CMK (cell line): Measurements from ENCODE around the gene NCOR1.
"Not testable (repeated sequence)": the region's sequence is repeated elsewhere in the genome, so short reads cannot be mapped to it uniquely, and the experiment has no call there.

Experiments used
- DNase-seq: peaks from one replicate; pipeline ENCODE4 v3.0.0-alpha.2; 2010; ENCODE audit warnings: low read depth

Gene NCOR1

DNA sequence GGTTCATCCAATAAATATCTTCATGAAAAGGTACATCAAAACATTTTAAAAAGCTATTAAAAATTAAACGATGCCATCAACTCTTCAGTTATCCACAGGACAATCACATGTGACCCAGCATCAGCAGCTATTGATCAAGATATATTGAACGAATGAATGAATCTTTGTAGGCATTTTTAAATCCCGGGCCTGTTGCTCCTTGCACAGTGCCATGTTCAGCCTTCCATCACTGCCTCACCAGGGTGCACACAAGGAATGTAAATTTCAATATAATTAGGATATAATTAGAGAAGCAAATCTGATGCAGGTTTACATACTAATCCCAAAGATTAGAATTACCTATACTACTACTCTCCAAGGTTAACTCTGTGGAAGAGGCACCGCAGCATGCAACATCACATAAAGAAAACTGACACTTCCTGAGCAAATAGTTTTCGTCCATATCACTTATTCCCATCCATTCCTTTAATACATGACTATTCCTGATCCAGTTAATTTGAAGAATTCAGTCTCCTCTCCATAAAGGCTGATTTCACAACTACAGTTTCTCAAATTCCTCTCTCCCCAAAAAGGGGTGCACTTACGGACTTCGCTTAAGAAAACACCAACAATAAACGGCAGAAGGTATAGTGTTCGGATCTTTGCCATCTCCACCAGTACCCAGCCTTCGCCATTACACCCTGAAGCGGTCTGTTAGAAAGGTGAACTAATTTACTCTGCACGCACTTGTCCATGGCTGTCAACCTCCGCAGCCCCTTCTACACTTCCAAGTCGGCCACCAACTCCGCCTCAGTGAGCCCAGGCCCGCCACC, 938 bp downstream of the NCOR1 start:
- no peak for DNase-seq

DNA sequence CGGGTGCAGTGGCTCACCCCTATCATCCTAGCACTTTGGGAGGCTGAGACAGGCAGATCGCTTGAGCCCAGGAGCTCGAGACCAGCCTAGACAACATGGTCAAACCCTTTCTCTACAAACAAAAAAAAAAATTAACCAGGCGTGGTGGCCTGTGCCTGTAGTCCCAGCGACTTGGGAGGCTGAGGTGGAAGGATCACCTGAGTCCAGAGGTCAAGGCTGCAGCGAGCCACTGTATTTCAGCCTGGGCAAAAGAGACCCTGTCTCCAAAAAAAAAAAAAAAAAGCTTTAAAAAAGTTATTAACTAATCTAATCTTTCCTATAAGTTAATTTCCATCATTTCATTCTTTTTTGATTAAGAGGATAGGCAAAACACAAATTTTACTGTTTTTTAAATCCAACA, 2.5 kb downstream of the NCOR1 start:
- no peak for DNase-seq

- no peak for DNase-seq
Measured at GRCh38 chr17:16211590-16211989, 3.7 kb downstream of the NCOR1 start.

DNA sequence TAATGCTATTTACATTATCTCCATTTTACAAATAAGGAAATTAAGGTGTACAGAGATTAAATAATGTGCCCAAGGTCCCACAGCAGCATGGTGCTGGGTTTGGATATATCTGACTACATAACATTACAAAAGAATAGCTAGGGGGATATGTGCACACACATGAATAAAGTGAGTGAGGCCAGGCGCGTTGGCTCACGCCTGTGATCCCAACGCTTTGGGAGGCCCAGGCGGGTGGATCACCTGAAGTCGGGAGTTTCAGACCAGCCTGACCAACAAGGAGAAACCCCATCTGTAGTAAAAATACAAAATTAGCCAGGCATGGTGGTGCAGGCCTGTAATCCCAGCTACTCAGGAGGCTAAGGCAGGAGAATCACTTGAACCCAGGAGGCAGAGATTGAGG, 10.6 kb downstream of the NCOR1 start:
- not testable (repeated sequence) for DNase-seq

GRCh38 chr17:16202554-16203500, 12.5 kb downstream of the NCOR1 start:
- not testable (repeated sequence) for DNase-seq

DNA sequence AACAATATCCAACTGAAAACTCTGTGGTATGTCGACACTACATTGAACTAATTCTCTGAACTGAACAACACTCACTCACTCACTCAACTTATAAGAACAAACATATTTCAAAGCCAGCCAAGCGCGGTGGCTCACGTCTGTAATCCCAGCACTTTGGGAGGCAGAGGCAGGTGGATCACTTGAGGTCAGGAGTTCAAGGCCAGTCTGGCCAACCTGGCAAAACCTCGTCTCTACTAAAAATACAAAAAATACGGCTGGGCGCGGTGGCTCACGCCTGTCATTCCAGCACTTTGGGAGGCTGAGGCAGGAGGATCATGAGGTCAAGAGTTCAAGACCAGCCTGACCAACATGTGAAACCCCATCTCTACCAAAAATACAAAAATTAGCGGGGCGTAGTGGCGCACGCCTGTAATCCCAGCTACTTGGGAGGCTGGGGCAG, 13.6 kb downstream of the NCOR1 start:
- DNase-seq: not testable (repeated sequence)

DNA sequence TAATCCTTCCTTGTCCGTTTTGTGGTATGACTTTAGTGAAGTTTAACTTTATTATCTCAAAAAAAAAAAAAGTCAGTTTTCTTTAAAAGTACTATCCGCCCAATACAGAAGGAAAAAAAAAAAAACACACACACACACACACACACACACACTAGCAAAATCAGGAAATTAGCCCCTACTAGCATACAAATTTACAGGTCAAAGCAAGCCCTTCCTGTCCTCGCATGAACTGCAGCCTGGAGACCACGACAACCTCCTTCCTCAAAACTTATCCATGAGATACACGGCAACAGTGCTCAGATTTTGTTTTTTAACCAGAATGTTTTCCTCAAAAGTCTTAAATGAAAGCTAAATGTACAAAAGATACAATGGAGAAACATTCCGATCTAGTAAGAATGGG, 16.2 kb downstream of the NCOR1 start:
- peak; percentile 30 for DNase-seq

GRCh38 chr17:16197276-16197675, 18.1 kb downstream of the NCOR1 start:
- DNase-seq: no peak

DNA sequence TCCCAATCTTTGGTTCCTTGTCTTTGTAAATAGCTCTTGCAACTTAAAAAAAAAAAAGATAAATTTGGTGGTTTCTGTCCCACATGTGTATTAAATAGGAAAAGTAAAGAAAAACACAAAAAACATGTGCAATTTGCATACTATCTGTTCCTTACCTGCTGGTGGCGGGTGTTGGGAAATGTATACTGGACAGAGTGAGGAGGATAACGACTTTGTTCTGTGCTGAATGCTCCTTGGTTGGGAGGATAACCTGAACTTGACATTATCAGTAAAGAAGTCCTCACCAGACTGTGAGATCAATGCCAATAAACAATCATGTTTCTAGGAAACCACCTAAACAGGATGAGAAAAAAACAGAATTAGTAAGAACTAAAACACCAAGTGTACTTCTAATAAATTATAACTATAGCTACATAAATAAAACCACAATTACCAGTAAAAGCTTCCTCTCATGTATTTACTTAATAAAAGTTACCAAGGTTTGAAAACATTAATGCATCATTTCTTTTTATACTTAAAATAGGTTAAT, 21.0 kb downstream of the NCOR1 start:
- DNase-seq: not testable (repeated sequence)

DNA sequence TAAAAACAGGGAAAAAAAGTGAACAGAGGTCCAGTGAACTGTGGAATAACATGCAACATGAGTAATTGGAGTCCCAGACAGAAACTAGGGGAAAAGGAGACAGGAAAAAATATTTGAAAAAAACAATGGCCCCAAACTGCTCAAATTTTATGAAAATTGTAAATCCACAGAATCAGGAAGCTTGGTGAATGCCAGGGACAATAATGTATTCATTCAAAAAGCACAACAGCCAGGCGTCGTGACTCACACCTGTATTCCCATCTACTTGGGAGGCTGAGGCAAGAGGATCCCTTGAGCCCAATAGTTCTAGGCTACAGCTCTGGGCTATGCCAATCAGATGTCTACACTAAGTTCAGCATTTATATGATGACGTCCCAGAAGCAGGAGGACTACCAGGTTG, 23.7 kb downstream of the NCOR1 start:
- no peak for DNase-seq

GRCh38 chr17:16190703-16191360, 24.5 kb downstream of the NCOR1 start:
- DNase-seq: no peak

- DNase-seq: no peak
Measured at GRCh38 chr17:16189791-16190348, 25.5 kb downstream of the NCOR1 start.

DNA sequence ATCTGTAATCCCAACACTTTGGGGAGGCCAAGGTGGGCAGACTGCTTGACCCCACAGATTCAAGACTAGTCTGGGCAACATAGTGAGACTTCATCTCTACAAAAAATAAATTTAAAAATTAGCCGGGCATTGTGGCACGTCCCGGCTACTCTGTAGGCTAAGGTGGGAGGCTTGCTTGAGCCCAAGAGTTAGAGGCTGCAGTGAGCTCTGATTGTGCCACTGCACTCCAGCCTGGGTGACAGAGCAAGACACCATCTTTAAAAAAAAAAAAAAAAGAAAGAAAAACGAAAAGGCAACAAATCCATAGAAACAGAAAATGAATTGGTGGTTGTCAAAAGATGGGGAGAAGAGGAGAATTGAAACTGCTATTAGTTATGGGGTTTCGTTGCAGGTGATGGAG, 27.7 kb downstream of the NCOR1 start:
- DNase-seq: no peak

DNA sequence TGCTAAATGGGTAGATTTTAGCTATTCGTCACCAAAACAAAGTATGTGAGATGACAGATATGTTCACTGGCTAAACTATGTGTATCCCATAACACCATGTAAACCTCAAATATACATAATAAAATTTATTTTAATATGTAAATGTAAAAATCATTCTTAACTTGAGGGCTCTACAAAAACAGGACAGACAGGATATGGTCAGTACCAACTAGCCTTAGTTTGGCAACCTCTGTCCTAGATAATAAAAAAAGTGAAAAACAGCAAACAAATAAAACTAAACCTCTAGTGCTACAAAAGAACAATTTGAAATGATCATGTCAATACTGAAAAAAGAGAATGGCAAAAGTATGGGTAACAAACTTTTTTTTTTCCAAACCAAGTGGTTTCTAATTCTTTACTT, 33.8 kb downstream of the NCOR1 start:
- DNase-seq: no peak

DNA sequence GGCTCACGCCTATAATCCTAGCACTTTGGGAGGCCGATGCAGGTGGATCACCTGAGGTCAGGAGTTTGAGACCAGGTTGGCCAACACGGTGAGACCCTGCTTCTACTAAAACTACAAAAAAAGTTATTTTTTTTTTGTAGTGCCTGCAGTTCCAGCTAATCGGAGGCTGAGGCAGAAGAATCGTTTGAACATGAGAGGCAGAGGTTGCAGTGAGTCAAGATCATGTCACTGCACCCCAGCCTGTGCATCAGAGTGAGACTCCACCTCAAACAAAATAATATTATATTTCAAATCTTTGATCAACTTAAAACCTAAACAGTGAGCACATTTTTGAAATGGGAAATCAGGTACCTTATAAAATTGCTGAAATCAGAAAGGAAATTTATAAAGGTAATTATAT, 36.5 kb downstream of the NCOR1 start:
- no peak for DNase-seq

- no peak for DNase-seq
Measured at GRCh38 chr17:16171613-16172012, 43.7 kb downstream of the NCOR1 start.

GRCh38 chr17:16166766-16167165, 48.6 kb downstream of the NCOR1 start:
- DNase-seq: not testable (repeated sequence)

- peak; percentile 5 for DNase-seq
Measured at GRCh38 chr17:16158714-16159113, 56.6 kb downstream of the NCOR1 start.

DNA sequence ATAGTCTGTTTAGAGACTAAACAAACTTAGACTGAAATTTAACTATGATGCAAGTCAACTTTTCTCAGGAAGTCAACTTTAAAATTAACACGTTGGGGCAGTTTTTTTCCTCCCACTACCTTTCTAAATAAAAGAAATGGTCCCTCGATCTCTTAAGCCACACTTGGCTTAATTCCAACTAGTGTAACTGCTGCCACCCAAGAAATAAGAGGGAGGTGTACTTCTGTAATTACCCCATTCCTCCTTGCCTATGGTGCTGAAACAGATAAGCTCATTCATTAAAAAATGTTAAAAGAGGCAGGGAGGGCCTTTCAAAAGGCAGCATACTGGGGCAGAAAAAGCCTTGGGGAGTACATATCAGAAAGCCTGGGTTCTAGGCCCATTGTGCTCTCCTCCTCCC, 59.8 kb downstream of the NCOR1 start:
- no peak for DNase-seq

GRCh38 chr17:16152326-16152725, 63.0 kb downstream of the NCOR1 start:
- not testable (repeated sequence) for DNase-seq

GRCh38 chr17:16150251-16150856, 65.0 kb downstream of the NCOR1 start:
- no peak for DNase-seq
